IMR-90 (cell line): Measurements from ENCODE around the gene MIA2. TPM values are rescaled to one million over a fixed set of nuclear protein-coding genes. Genes with fewer than 3 reads are reported as not detected.

ENCODE experiments used
- ATAC-seq: fragments of 200-7000 bp; cut with Tn5 transposase; 2 replicates; pipeline ENCODE4 v1.9.1; 2020; ENCODE audit warnings: low read depth, mild to moderate bottlenecking, moderate library complexity
- BruUV-seq: library from RNA; stranded (reverse); fragments of 400-500 nt; replicated peaks from 2 replicates; lab custom pipeline; 2021; lab: Mats Ljungman, UMichigan
- CTCF ChIA-PET: fragments of 300-600 bp; formaldehyde crosslinking; extraction: SDS; loops from one replicate; lab custom pipeline; 2021; ENCODE audit warnings: antibody characterized with exemption; lab: Yijun Ruan, JAX
- POLR2A ChIA-PET: fragments of 300-600 bp; sonication (Branson Sonifier 250); formaldehyde crosslinking; loops from one replicate; lab custom pipeline; 2022; ENCODE audit warnings: antibody characterized with exemption; ENCODE audit not compliant: unreplicated experiment; lab: Charles Lee
- DNase-seq: peaks from one replicate; pipeline ENCODE4 v3.0.0; 2013
- H2AFZ ChIP-seq: replicated peaks from 2 replicates; pipeline ENCODE3; 2013; ENCODE audit warnings: low read length, mild to moderate bottlenecking; ENCODE audit not compliant: poor library complexity
- H2AK5ac ChIP-seq: 2 replicates; pipeline ENCODE4 v1.6.1; 2013; ENCODE audit warnings: low read depth, low read length, inconsistent platforms
- H2AK9ac ChIP-seq: replicated peaks from 2 replicates; pipeline ENCODE3; 2013; ENCODE audit warnings: mild to moderate bottlenecking, low read depth, low read length, moderate library complexity; ENCODE audit not compliant: poor library complexity
- H2BK120ac ChIP-seq: 2 replicates; pipeline ENCODE4 v1.6.1; 2013; ENCODE audit warnings: low read depth, low read length, inconsistent platforms
- H2BK15ac ChIP-seq: 3 replicates; pipeline ENCODE4 v1.6.1; 2013; ENCODE audit warnings: low read depth, low read length, inconsistent platforms
- H2BK20ac ChIP-seq: 2 replicates; pipeline ENCODE4 v1.6.1; 2013; ENCODE audit warnings: low read depth, mild to moderate bottlenecking, inconsistent platforms, low read length, moderate library complexity
- H2BK5ac ChIP-seq: 2 replicates; pipeline ENCODE4 v1.6.1; 2013; ENCODE audit warnings: mild to moderate bottlenecking, low read depth, low read length, inconsistent platforms; ENCODE audit not compliant: poor library complexity, severe bottlenecking
- H3K14ac ChIP-seq: replicated peaks from 2 replicates; pipeline ENCODE4 v1.6.1; 2013; ENCODE audit warnings: low read depth, low read length, inconsistent platforms
- H3K18ac ChIP-seq: 2 replicates; pipeline ENCODE4 v1.6.1; 2013; ENCODE audit warnings: low read depth, low read length, control low read depth
- H3K23ac ChIP-seq: 2 replicates; pipeline ENCODE4 v1.6.1; 2013; ENCODE audit warnings: low read depth, low read length, inconsistent platforms
- H3K27ac ChIP-seq: 2 replicates; pipeline ENCODE4 v1.5.1; 2013; ENCODE audit warnings: mild to moderate bottlenecking, control low read depth, low read length; ENCODE audit not compliant: insufficient read depth
- H3K27me3 ChIP-seq: 2 replicates; pipeline ENCODE4 v1.6.1; 2013; ENCODE audit warnings: low read length; ENCODE audit not compliant: control insufficient read depth, insufficient read depth
- H3K36me3 ChIP-seq: 2 replicates; pipeline ENCODE4 v1.6.1; 2013; ENCODE audit warnings: low read length, mixed read lengths; ENCODE audit not compliant: control insufficient read depth, insufficient read depth
- H3K4ac ChIP-seq: 2 replicates; pipeline ENCODE4 v1.6.1; 2013; ENCODE audit warnings: low read depth, low read length, inconsistent platforms
- H3K4me1 ChIP-seq: 2 replicates; pipeline ENCODE4 v1.6.1; 2013; ENCODE audit warnings: low read length, mixed read lengths; ENCODE audit not compliant: control insufficient read depth, insufficient read depth
- H3K4me2 ChIP-seq: 2 replicates; pipeline ENCODE4 v1.6.1; 2013; ENCODE audit warnings: low read depth, mild to moderate bottlenecking, control low read depth, low read length, moderate library complexity
- H3K4me3 ChIP-seq: 2 replicates; pipeline ENCODE4 v1.5.1; 2013; ENCODE audit warnings: low read depth, mild to moderate bottlenecking, control low read depth, low read length, moderate library complexity; ENCODE audit not compliant: insufficient read depth
- H3K56ac ChIP-seq: 2 replicates; pipeline ENCODE4 v1.6.1; 2013; ENCODE audit warnings: low read length, inconsistent platforms; ENCODE audit not compliant: insufficient read depth; ENCODE audit errors: extremely low read depth
- H3K79me1 ChIP-seq, 2 experiments: 2 replicates each; pipeline ENCODE4 v1.6.1; 2013; ENCODE audit warnings: low read length in 2 of 2, inconsistent platforms in 1 of 2, low read depth in 1 of 2
- H3K9ac ChIP-seq: 2 replicates; pipeline ENCODE4 v1.6.1; 2013; ENCODE audit warnings: low read depth, low read length, control low read depth
- H3K9me1 ChIP-seq: 2 replicates; pipeline ENCODE4 v1.6.1; 2013; ENCODE audit warnings: low read length, inconsistent platforms; ENCODE audit not compliant: insufficient read depth
- H3K9me3 ChIP-seq: 2 replicates; pipeline ENCODE4 v1.6.1; 2013; ENCODE audit warnings: low read length; ENCODE audit not compliant: control insufficient read depth, insufficient read depth
- H4K20me1 ChIP-seq: 2 replicates; pipeline ENCODE4 v1.6.1; 2013; ENCODE audit warnings: low read length, inconsistent platforms; ENCODE audit not compliant: insufficient read depth
- H4K5ac ChIP-seq: 2 replicates; pipeline ENCODE4 v1.6.1; 2013; ENCODE audit warnings: mild to moderate bottlenecking, low read depth, low read length, control low read depth
- H4K8ac ChIP-seq, 2 experiments: 2 replicates each; pipeline ENCODE4 v1.6.1; 2013; ENCODE audit warnings: low read depth in 2 of 2, low read length in 2 of 2, control low read depth in 1 of 2, inconsistent platforms in 1 of 2
- H4K91ac ChIP-seq: 2 replicates; pipeline ENCODE4 v1.6.1; 2013; ENCODE audit warnings: low read depth, low read length, inconsistent platforms; ENCODE audit not compliant: insufficient read depth
- BHLHE40 ChIP-seq: fragments of 150-350 bp; IDR thresholded peaks from 2 replicates; pipeline ENCODE4 v1.6.1; 2016; ENCODE audit warnings: mild to moderate bottlenecking, low read depth, low read length
- CTCF ChIP-seq: conservative IDR thresholded peaks from 2 replicates; pipeline ENCODE4 v1.5.1; 2012; ENCODE audit warnings: mild to moderate bottlenecking, low read depth, low read length, improper control_type of control experiment
- MAFK ChIP-seq: IDR thresholded peaks from 2 replicates; pipeline ENCODE4 v1.6.1; 2012; ENCODE audit warnings: low read depth, low read length, improper control_type of control experiment
- MAZ ChIP-seq: IDR thresholded peaks from 2 replicates; pipeline ENCODE4 v1.6.1; 2012; ENCODE audit warnings: low read depth, mild to moderate bottlenecking, low read length, improper control_type of control experiment, moderate library complexity, borderline replicate concordance
- SMC3 ChIP-seq: fragments of 150-350 bp; IDR thresholded peaks from 2 replicates; pipeline ENCODE4 v1.6.1; 2016; ENCODE audit warnings: low read depth, mild to moderate bottlenecking, antibody characterized with exemption, low read length, moderate library complexity
- USF2 ChIP-seq: fragments of 150-350 bp; IDR thresholded peaks from 2 replicates; pipeline ENCODE4 v1.6.1; 2017; ENCODE audit warnings: mild to moderate bottlenecking, antibody characterized with exemption, low read length, low read depth
- whole genome bisulfite sequencing, 2 experiments: methylation state at CpG; one replicate each; pipeline versions ENCODE4 v1.1.5 to v1.1.7; 2013; ENCODE audit warnings: missing lambda C conversion rate in 2 of 2; ENCODE audit not compliant: insufficient read length in 1 of 2; ENCODE audit errors: extremely low coverage in 2 of 2; 5-methylcytosine and 5-hydroxymethylcytosine counted together
- dilution Hi-C: fragments of 300-500 bp; cut with HindIII; formaldehyde crosslinking; loops from one replicate; pipeline ENCODE4 v1.14.3; 2018; ENCODE audit warnings: low sequenced_read_pairs; ENCODE audit not compliant: unreplicated experiment
- in situ Hi-C: fragments of 300-500 bp; cut with MboI; formaldehyde crosslinking; loops from 3 replicates; pipeline ENCODE4 v1.14.3; 2019; ENCODE audit warnings: low sequenced_read_pairs, inconsistent platforms, mixed read lengths
- intact Hi-C: fragments of 100-400 bp; cut with micrococcal nuclease; formaldehyde crosslinking; loops from 2 replicates; pipeline ENCODE4 v1.10.0; 2022
- polyA plus RNA-seq, 3 experiments: library from polyadenylated mRNA; depleted of rRNA; stranded (reverse); fragments of >200 nt; gene quantifications; 2 replicates each; pipeline ENCODE4 v1.2.3, GENCODE V29; 2012; ENCODE audit warnings: low replicate concordance in 1 of 3
- total RNA-seq: library from RNA; depleted of rRNA; stranded (reverse); fragments of >200 nt; gene quantifications from 2 replicates; pipeline ENCODE4 v1.2.3, GENCODE V29; 2012
- TF ChIP-seq, protein P1 (sequence below): fragments of 150-350 bp; IDR thresholded peaks from 2 replicates; pipeline ENCODE4 v1.6.1; 2016; ENCODE audit warnings: low read depth, mild to moderate bottlenecking, low read length, moderate library complexity, borderline replicate concordance

Gene MIA2
- total and polyA plus RNA-seq, 2 of the 4 experiments (the other 2 are of a cell fraction), result 3.9 to 6.8 TPM

- intact Hi-C loops, result no loop called here
- no peak overlapping the region for H3K4me3 ChIP-seq
Measured at GRCh38 chr14:39324097-39324496, 90.4 kb downstream of the MIA2 start.

More at GRCh38 chr14:39324097-39324496, 90.4 kb downstream of the MIA2 start:
- Histone ChIP-seq H2BK120ac (no peak overlapping the region), H4K91ac (no peak overlapping the region), H3K27me3 (no peaks in the 10 kb centered on the region), H3K4ac (no peak overlapping the region), H3K27ac (no peak overlapping the region), H3K9me1 (no peaks in the 10 kb centered on the region), H2AFZ (no peak overlapping the region), H2AK5ac (no peak overlapping the region), H3K79me1 (peaks cover 0 to 4% of the 10 kb centered on the region in 2 experiments; a peak in 1 of 4 replicates), H3K23ac (no peak overlapping the region), H2BK15ac (no peak overlapping the region), H2AK9ac (no peak overlapping the region), H4K8ac (no peak overlapping the region), H2BK5ac (no peak overlapping the region), H3K56ac (no peak overlapping the region), H4K20me1 (no peaks in the 10 kb centered on the region), H3K14ac (no peak overlapping the region), H3K4me2 (no peak overlapping the region), H3K9me3 (no peaks in the 10 kb centered on the region), H2BK20ac (no peak overlapping the region), H3K18ac (no peak overlapping the region), H3K9ac (no peak overlapping the region), H3K36me3 (peaks cover 3% of the 10 kb centered on the region; the same call in 1 of the 2 replicates), H4K5ac (no peak overlapping the region), H3K4me1 (peaks cover 3% of the 10 kb centered on the region)
- dilution Hi-C loops (no loop called here), in situ Hi-C loops (no loop called here)
- no peak for DNase-seq
- BruUV-seq, result no TSS peak
- no CpG with 5 or more reads among the region's 2 CpGs for WGBS, 2 experiments
- POLR2A ChIA-PET, result no interaction called here
- CTCF ChIA-PET, result interaction anchor here (0.7 kb wide), 1 partner anchor 272 kb away, joined by 3 read pairs; no protein-coding TSS in a partner anchor
- ATAC-seq, result no peak
- TF ChIP-seq MAFK (no peak), BHLHE40 (no peak), CTCF (no peak), MAZ (no peak), SMC3 (no peak), USF2 (no peak)
- TF ChIP-seq, protein P1, sequence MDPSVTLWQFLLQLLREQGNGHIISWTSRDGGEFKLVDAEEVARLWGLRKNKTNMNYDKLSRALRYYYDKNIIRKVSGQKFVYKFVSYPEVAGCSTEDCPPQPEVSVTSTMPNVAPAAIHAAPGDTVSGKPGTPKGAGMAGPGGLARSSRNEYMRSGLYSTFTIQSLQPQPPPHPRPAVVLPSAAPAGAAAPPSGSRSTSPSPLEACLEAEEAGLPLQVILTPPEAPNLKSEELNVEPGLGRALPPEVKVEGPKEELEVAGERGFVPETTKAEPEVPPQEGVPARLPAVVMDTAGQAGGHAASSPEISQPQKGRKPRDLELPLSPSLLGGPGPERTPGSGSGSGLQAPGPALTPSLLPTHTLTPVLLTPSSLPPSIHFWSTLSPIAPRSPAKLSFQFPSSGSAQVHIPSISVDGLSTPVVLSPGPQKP, result no peak
